ENCODE results near the gene TMEM132C. TPM values are rescaled to one million over a fixed set of nuclear protein-coding genes. Genes with fewer than 3 reads are reported as not detected.

The TMEM132C gene
- total RNA-seq, 1 donor from 2014 or later: not detected

GRCh38 chr12:128312661-128313060 is 45.7 kb downstream of the TMEM132C start:
- TF ChIP-seq CTCF (conservative IDR thresholded peaks at IDR 0.05; ENCODE audit: low read depth, low read length): no peak
- DNase-seq (ENCODE audit: low read depth): no peak
- no peak overlapping the region for H3K4me3 ChIP-seq (ENCODE audit: low read depth, low read length)

GRCh38 chr12:128313931-128314330 is 47.0 kb downstream of the TMEM132C start:
- DNase-seq (ENCODE audit: low read depth): no peak
- no peak for TF ChIP-seq CTCF (conservative IDR thresholded peaks at IDR 0.05; ENCODE audit: low read depth, low read length)
- H3K4me3 ChIP-seq (ENCODE audit: low read depth, low read length): no peak overlapping the region

- TF ChIP-seq CTCF (conservative IDR thresholded peaks at IDR 0.05; ENCODE audit: low read depth, low read length): no peak
- DNase-seq (ENCODE audit: low read depth): no peak
- H3K4me3 ChIP-seq (ENCODE audit: low read depth, low read length): no peak overlapping the region
These were observed 47.6 kb downstream of the TMEM132C start for GRCh38 chr12:128314611-128315010.

- no peak for TF ChIP-seq CTCF (conservative IDR thresholded peaks at IDR 0.05; ENCODE audit: low read depth, low read length)
These were observed 49.1 kb downstream of the TMEM132C start for GRCh38 chr12:128316078-128316477.

GRCh38 chr12:128316973-128317526 is 50.1 kb downstream of the TMEM132C start:
- no peak for DNase-seq (ENCODE audit: low read depth)
- TF ChIP-seq CTCF (conservative IDR thresholded peaks at IDR 0.05; ENCODE audit: low read depth, low read length): no peak
- no peak overlapping the region for H3K4me3 ChIP-seq (ENCODE audit: low read depth, low read length)

More at GRCh38 chr12:128316078-128316477, 49.1 kb downstream of the TMEM132C start:
- H3K4me3 ChIP-seq (ENCODE audit: low read depth, low read length): no peak overlapping the region
- DNase-seq (ENCODE audit: low read depth): no peak

GRCh38 chr12:128318341-128318740 is 51.4 kb downstream of the TMEM132C start:
- no peak for DNase-seq (ENCODE audit: low read depth)
- no peak overlapping the region for H3K4me3 ChIP-seq (ENCODE audit: low read depth, low read length)
- TF ChIP-seq CTCF (conservative IDR thresholded peaks at IDR 0.05; ENCODE audit: low read depth, low read length): no peak

- H3K4me3 ChIP-seq (ENCODE audit: low read depth, low read length): no peak overlapping the region
- no peak for DNase-seq (ENCODE audit: low read depth)
- TF ChIP-seq CTCF (conservative IDR thresholded peaks at IDR 0.05; ENCODE audit: low read depth, low read length): no peak
These were observed 52.0 kb downstream of the TMEM132C start for GRCh38 chr12:128318946-128319345.

Data from epithelial cell of proximal tubule (primary cell).